Liver (tissue), 3 donors: Measurements from ENCODE around the gene ZNF775.

Experiments used
- HNF4G ChIP-seq: IDR thresholded peaks from 2 replicates; pipeline ENCODE4 v1.6.1; 2016; ENCODE audit warnings: antibody characterized with exemption
- JUND ChIP-seq, 2 donors: IDR thresholded peaks; 2 replicates each; pipeline ENCODE4 v1.6.1; 2016; ENCODE audit warnings: antibody characterized with exemption in 2 of 2
- SP1 ChIP-seq: IDR thresholded peaks from 2 replicates; pipeline ENCODE4 v1.6.1; 2018; ENCODE audit warnings: antibody characterized with exemption, mild to moderate bottlenecking
- TF ChIP-seq, protein P1 (sequence below): IDR thresholded peaks from 2 replicates; pipeline ENCODE4 v1.6.1; 2016; ENCODE audit warnings: antibody characterized with exemption
- TF ChIP-seq, protein P2 (sequence below): fragments of 150-350 bp; IDR thresholded peaks from 2 replicates; pipeline ENCODE4 v1.5.1; 2017; ENCODE audit warnings: improper control_type of control experiment, low read depth, low read length; ENCODE audit not compliant: missing input control
- TF ChIP-seq, protein P3 (sequence below): IDR thresholded peaks from 2 replicates; pipeline ENCODE4 v1.6.1; 2016; ENCODE audit warnings: antibody characterized with exemption
- TF ChIP-seq, protein P4 (sequence below): IDR thresholded peaks from 2 replicates; pipeline ENCODE4 v1.6.1; 2016; ENCODE audit warnings: antibody characterized with exemption, mild to moderate bottlenecking
- donor health status: healthy.
- donor health status: healthy.

DNA sequence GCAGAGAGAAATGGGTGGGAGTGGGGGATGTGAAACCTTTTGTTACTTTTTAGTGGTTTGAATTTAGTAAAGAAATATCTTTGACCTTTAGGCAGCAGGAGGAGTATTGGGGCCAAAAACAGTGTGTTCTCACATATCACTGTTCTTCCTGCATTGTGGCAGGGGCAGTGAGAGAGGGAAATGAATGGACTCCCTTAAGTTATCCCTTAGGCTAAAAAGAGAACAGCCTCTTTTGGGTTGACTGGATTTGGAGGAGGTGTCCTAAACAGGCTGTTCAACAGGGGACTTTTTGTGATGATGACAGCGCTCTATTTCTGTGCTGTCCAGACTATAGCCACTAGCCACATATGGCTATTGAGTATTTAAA, 22.3 kb downstream of the ZNF775 start:
- TF ChIP-seq, protein P1, sequence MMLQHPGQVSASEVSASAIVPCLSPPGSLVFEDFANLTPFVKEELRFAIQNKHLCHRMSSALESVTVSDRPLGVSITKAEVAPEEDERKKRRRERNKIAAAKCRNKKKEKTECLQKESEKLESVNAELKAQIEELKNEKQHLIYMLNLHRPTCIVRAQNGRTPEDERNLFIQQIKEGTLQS, result no peak
- TF ChIP-seq, protein P2, sequence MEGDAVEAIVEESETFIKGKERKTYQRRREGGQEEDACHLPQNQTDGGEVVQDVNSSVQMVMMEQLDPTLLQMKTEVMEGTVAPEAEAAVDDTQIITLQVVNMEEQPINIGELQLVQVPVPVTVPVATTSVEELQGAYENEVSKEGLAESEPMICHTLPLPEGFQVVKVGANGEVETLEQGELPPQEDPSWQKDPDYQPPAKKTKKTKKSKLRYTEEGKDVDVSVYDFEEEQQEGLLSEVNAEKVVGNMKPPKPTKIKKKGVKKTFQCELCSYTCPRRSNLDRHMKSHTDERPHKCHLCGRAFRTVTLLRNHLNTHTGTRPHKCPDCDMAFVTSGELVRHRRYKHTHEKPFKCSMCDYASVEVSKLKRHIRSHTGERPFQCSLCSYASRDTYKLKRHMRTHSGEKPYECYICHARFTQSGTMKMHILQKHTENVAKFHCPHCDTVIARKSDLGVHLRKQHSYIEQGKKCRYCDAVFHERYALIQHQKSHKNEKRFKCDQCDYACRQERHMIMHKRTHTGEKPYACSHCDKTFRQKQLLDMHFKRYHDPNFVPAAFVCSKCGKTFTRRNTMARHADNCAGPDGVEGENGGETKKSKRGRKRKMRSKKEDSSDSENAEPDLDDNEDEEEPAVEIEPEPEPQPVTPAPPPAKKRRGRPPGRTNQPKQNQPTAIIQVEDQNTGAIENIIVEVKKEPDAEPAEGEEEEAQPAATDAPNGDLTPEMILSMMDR, result no peak
- TF ChIP-seq HNF4G (no peak), SP1 (no peak), JUND (IDR thresholded peaks at IDR 0.05) (no peak)
- TF ChIP-seq, protein P3, sequence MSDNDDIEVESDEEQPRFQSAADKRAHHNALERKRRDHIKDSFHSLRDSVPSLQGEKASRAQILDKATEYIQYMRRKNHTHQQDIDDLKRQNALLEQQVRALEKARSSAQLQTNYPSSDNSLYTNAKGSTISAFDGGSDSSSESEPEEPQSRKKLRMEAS, result no peak
- TF ChIP-seq, protein P4, sequence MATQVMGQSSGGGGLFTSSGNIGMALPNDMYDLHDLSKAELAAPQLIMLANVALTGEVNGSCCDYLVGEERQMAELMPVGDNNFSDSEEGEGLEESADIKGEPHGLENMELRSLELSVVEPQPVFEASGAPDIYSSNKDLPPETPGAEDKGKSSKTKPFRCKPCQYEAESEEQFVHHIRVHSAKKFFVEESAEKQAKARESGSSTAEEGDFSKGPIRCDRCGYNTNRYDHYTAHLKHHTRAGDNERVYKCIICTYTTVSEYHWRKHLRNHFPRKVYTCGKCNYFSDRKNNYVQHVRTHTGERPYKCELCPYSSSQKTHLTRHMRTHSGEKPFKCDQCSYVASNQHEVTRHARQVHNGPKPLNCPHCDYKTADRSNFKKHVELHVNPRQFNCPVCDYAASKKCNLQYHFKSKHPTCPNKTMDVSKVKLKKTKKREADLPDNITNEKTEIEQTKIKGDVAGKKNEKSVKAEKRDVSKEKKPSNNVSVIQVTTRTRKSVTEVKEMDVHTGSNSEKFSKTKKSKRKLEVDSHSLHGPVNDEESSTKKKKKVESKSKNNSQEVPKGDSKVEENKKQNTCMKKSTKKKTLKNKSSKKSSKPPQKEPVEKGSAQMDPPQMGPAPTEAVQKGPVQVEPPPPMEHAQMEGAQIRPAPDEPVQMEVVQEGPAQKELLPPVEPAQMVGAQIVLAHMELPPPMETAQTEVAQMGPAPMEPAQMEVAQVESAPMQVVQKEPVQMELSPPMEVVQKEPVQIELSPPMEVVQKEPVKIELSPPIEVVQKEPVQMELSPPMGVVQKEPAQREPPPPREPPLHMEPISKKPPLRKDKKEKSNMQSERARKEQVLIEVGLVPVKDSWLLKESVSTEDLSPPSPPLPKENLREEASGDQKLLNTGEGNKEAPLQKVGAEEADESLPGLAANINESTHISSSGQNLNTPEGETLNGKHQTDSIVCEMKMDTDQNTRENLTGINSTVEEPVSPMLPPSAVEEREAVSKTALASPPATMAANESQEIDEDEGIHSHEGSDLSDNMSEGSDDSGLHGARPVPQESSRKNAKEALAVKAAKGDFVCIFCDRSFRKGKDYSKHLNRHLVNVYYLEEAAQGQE, result no peak
